GM18526 (cell line): ENCODE measurements around the gene DEXI.

Experiments
- POLR2A ChIP-seq: IDR thresholded peaks from 3 replicates; pipeline ENCODE4 v1.6.1; 2011; ENCODE audit not compliant: insufficient read length; ENCODE audit errors: extremely low read depth

The DEXI gene

GRCh38 chr16:10926094-10926493, 16.2 kb downstream of the DEXI start:
- TF ChIP-seq POLR2A: no peak

GRCh38 chr16:10923650-10924214, 18.5 kb downstream of the DEXI start:
- TF ChIP-seq POLR2A: no peak

DNA sequence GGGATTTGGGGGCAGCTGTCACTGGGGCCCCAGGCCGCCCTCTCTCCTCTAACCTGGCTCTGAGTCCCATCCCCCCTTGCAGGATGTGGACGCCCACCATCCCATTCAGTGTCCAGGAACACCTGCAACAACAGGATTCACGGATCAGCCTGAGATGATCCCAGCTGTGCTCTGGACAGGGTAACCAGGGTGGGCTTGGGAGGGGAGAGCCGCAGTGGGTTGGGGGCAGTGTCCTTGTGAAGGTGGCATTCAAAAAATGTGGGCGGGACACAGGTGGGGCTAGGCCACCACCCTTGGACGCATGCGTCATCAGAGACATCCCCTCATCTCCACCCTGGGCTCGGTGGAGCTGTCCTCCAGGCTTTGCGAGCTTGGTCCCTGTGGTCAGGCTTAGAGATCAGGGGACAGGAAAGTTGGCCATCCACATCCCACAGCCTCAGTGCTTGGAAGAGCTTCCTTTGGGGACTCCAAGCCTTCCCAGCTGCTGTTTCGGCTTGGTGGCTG, 19.1 kb downstream of the DEXI start:
- peak; percentile 20 for TF ChIP-seq POLR2A

DNA sequence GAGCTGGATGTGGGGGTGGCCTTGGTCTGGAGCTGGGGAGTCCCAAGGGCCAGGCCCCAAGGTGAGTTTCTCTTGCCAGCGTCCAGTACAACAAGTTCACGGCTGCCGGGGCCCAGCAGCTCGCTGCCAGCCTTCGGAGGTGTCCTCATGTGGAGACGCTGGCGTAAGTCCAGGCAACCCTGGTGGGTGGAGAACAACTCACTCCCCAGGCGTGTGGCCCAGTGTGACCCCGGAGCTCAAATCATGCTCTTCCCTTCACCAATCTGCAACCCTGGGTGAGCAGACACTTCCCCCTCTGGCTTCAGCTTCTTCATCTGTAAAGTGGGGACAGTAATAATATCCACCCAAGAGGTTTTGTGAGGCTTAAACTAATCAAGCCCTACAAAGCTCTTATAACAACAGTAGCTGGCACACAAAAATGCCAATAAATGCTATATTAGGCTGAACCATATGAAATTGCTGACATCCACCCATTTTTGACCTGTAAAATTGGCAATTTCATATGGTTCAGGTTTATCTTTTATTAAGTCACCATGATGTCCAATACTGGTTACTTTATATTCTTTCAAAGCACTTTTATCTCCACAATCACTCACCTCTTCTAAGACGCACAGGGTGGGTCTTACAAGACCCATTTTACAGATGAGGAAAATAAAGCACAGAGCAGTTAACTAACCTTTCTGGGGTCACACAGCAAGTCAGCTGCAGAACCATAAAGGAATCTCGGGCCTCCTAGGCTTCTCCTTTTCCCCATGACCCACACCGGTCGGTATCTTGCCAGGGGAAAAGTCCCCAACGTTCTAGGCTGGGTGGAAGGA, 19.7 kb downstream of the DEXI start:
- no peak for TF ChIP-seq POLR2A

- no peak for TF ChIP-seq POLR2A
Measured at GRCh38 chr16:10921536-10922327, 20.5 kb downstream of the DEXI start.

DNA sequence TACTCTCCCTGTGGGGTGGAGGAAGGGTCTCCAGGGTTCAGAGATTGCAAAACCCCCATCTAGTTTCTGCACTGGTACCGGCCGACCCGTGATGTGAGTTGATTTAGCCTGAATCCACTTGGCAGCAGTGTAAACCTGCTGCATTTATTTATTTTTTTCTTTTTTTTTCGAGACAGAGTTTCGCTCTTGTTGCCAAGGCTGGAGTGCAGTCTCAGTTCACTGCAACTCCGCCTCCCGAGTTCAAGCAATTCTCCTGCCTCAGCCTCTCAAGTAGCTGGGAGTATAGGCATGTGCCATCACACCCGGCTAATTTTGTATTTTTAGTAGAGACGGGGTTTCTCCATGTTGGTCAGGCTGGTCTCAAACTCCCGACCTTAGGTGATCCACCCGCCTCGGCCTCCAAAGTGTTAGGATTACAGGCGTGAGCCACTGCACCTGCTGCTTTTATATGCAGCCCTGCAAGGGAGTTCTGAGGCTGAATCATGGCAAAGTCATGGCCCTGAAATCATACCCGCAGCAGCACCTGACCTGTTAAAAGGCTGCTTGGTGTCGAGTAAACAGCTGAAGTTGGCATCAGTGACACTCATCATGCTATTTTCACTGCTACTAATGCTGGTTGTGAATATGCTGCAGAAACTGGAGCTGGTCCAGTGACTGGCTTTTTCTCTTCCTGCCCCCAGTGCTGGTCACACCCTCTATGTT, 21.4 kb downstream of the DEXI start:
- TF ChIP-seq POLR2A: no peak

DNA sequence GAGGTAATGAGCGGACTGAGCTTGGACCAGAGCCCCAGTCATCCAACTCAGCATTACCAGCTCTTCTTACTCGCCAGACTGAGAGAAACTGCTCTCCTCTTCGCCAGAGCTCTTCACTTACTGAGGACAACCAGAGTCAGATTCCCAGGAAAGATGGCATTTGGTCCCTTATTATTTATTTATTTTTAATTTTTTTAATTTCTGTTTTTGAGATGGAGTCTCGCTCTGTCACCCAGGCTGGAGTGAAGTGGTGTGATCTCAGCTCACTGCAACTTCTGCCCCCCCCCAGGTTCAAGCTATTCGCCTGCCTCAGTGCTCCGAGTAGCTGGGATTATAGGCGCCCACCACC, 23.3 kb downstream of the DEXI start:
- no peak for TF ChIP-seq POLR2A

DNA sequence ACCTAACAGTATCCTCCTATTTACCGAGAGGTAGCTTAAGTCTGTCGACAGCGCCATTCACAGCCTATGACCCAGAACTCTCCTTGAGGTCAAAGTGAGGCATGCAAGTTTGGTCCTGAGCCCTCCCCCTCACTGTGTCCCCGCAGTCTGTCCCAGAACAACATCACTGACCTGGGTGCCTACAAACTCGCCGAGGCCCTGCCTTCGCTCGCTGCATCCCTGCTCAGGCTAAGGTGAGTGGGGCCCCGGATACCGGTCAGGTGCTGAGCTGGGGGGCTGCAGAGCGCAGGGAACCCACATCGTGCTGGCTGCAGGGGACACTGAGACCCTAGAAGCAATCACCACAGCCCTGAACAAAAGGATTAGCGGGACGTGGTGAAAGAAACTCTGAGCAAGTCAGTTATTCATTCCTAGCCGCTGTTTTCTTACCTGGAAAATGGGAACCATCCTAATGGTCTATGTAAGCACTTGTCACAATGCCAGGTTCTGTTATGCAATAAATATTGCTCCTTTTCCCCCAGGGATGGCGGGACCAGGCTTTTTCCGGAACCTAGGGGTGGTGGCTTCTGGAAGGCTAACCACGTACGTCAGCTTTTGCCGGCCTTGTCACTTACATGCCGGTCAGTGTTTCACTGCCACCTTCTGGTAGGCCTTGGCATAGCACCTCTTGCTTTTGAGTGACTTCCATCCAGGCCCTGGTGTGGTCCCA, 23.8 kb downstream of the DEXI start:
- TF ChIP-seq POLR2A: no peak

GRCh38 chr16:10916534-10916933, 25.7 kb downstream of the DEXI start:
- TF ChIP-seq POLR2A: no peak

- TF ChIP-seq POLR2A: no peak
Measured at GRCh38 chr16:10911267-10911666, 31.0 kb downstream of the DEXI start.

DNA sequence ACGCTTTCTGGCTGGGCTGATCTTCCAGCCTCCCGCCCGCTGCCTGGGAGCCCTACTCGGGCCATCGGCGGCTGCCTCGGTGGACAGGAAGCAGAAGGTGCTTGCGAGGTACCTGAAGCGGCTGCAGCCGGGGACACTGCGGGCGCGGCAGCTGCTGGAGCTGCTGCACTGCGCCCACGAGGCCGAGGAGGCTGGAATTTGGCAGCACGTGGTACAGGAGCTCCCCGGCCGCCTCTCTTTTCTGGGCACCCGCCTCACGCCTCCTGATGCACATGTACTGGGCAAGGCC, 34.6 kb downstream of the DEXI start:
- no peak for TF ChIP-seq POLR2A

DNA sequence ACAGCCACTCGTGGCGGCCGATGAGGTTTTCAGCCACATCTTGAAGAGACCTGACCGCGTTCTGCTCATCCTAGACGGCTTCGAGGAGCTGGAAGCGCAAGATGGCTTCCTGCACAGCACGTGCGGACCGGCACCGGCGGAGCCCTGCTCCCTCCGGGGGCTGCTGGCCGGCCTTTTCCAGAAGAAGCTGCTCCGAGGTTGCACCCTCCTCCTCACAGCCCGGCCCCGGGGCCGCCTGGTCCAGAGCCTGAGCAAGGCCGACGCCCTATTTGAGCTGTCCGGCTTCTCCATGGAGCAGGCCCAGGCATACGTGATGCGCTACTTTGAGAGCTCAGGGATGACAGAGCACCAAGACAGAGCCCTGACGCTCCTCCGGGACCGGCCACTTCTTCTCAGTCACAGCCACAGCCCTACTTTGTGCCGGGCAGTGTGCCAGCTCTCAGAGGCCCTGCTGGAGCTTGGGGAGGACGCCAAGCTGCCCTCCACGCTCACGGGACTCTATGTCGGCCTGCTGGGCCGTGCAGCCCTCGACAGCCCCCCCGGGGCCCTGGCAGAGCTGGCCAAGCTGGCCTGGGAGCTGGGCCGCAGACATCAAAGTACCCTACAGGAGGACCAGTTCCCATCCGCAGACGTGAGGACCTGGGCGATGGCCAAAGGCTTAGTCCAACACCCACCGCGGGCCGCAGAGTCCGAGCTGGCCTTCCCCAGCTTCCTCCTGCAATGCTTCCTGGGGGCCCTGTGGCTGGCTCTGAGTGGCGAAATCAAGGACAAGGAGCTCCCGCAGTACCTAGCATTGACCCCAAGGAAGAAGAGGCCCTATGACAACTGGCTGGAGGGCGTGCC, 35.1 kb downstream of the DEXI start:
- no peak for TF ChIP-seq POLR2A

DNA sequence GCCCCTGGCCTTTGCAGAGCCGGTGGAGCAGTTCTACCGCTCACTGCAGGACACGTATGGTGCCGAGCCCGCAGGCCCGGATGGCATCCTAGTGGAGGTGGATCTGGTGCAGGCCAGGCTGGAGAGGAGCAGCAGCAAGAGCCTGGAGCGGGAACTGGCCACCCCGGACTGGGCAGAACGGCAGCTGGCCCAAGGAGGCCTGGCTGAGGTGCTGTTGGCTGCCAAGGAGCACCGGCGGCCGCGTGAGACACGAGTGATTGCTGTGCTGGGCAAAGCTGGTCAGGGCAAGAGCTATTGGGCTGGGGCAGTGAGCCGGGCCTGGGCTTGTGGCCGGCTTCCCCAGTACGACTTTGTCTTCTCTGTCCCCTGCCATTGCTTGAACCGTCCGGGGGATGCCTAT, 35.8 kb downstream of the DEXI start:
- no peak for TF ChIP-seq POLR2A

- no peak for TF ChIP-seq POLR2A
Measured at GRCh38 chr16:10902999-10903398, 39.3 kb downstream of the DEXI start.
